Measurements from ENCODE around the gene NR5A1.

Gene NR5A1

GRCh38 chr9:124503713-124504529 is 3.3 kb downstream of the NR5A1 start:
- Histone ChIP-seq H3K4me1 (ENCODE audit: insufficient read depth, low read length, poor library complexity, severe bottlenecking) (no peaks in the 10 kb centered on the region), H4K20me1 (ENCODE audit: insufficient read depth, low read length, poor library complexity, severe bottlenecking) (no peaks in the 10 kb centered on the region), H2AFZ (ENCODE audit: low read length) (no peak overlapping the region), H3K9ac (ENCODE audit: low read depth, low read length, poor library complexity, severe bottlenecking) (no peak overlapping the region), H3K9me3 (ENCODE audit: insufficient read depth, low read depth, low read length) (no peaks in the 10 kb centered on the region), H3F3A (ENCODE audit: low read depth) (no peaks in the 10 kb centered on the region), H3K27me3 (ENCODE audit: insufficient read depth, low read length, poor library complexity, severe bottlenecking) (no peaks in the 10 kb centered on the region), H3K9me2 (replicated peaks; ENCODE audit: low read depth, low read length) (no peaks in the 10 kb centered on the region), H3K4me2 (ENCODE audit: low read depth, low read length, poor library complexity, severe bottlenecking) (no peak overlapping the region), H3K4me3 (ENCODE audit: low read length, poor library complexity, severe bottlenecking) (no peak overlapping the region), H3K36me3 (ENCODE audit: insufficient read depth, low read length) (no peaks in the 10 kb centered on the region), H3K79me2 (ENCODE audit: insufficient read depth, low read length) (no peaks in the 10 kb centered on the region)
- TF ChIP-seq CTCF (conservative IDR thresholded peaks at IDR 0.05; ENCODE audit: low read length) (no peak), EZH2phosphoT487 (IDR thresholded peaks at IDR 0.05; ENCODE audit: borderline replicate concordance) (no peak)

GRCh38 chr9:124502711-124503702 is 4.2 kb downstream of the NR5A1 start:
- no peaks in the 10 kb centered on the region for H3K27me3 ChIP-seq (ENCODE audit: insufficient read depth, low read length, poor library complexity, severe bottlenecking)
- H3K9me2 ChIP-seq (replicated peaks; ENCODE audit: low read depth, low read length) = no peaks in the 10 kb centered on the region
- TF ChIP-seq CTCF (conservative IDR thresholded peaks at IDR 0.05; ENCODE audit: low read length) = no peak
- TF ChIP-seq EZH2phosphoT487 (IDR thresholded peaks at IDR 0.05; ENCODE audit: borderline replicate concordance) = no peak
- no peak overlapping the region for H3K9ac ChIP-seq (ENCODE audit: low read depth, low read length, poor library complexity, severe bottlenecking)
- H4K20me1 ChIP-seq (ENCODE audit: insufficient read depth, low read length, poor library complexity, severe bottlenecking) = no peaks in the 10 kb centered on the region
- H3F3A ChIP-seq (ENCODE audit: low read depth) = no peaks in the 10 kb centered on the region
- H3K9me3 ChIP-seq (ENCODE audit: insufficient read depth, low read depth, low read length) = no peaks in the 10 kb centered on the region
- no peak overlapping the region for H3K4me2 ChIP-seq (ENCODE audit: low read depth, low read length, poor library complexity, severe bottlenecking)
- H3K4me3 ChIP-seq (ENCODE audit: low read length, poor library complexity, severe bottlenecking) = no peak overlapping the region
- no peaks in the 10 kb centered on the region for H3K79me2 ChIP-seq (ENCODE audit: insufficient read depth, low read length)
- H3K4me1 ChIP-seq (ENCODE audit: insufficient read depth, low read length, poor library complexity, severe bottlenecking) = no peaks in the 10 kb centered on the region
- H3K36me3 ChIP-seq (ENCODE audit: insufficient read depth, low read length) = no peaks in the 10 kb centered on the region
- no peak overlapping the region for H2AFZ ChIP-seq (ENCODE audit: low read length)

- Histone ChIP-seq H2AFZ (ENCODE audit: low read length) (no peak overlapping the region), H3K9me2 (replicated peaks; ENCODE audit: low read depth, low read length) (no peaks in the 10 kb centered on the region), H3F3A (ENCODE audit: low read depth) (no peaks in the 10 kb centered on the region), H3K27me3 (ENCODE audit: insufficient read depth, low read length, poor library complexity, severe bottlenecking) (no peaks in the 10 kb centered on the region), H3K4me3 (ENCODE audit: low read length, poor library complexity, severe bottlenecking) (no peak overlapping the region), H3K9me3 (ENCODE audit: insufficient read depth, low read depth, low read length) (no peaks in the 10 kb centered on the region), H3K79me2 (ENCODE audit: insufficient read depth, low read length) (no peaks in the 10 kb centered on the region), H3K4me2 (ENCODE audit: low read depth, low read length, poor library complexity, severe bottlenecking) (no peak overlapping the region), H3K9ac (ENCODE audit: low read depth, low read length, poor library complexity, severe bottlenecking) (no peak overlapping the region), H3K36me3 (ENCODE audit: insufficient read depth, low read length) (no peaks in the 10 kb centered on the region), H3K4me1 (ENCODE audit: insufficient read depth, low read length, poor library complexity, severe bottlenecking) (no peaks in the 10 kb centered on the region), H4K20me1 (ENCODE audit: insufficient read depth, low read length, poor library complexity, severe bottlenecking) (no peaks in the 10 kb centered on the region)
- TF ChIP-seq EZH2phosphoT487 (IDR thresholded peaks at IDR 0.05; ENCODE audit: borderline replicate concordance) (no peak), CTCF (conservative IDR thresholded peaks at IDR 0.05; ENCODE audit: low read length) (no peak)
Measured at GRCh38 chr9:124501771-124502320, 5.4 kb downstream of the NR5A1 start.
